ENCODE measurements around the gene DNAH3.
"Not testable (repeated sequence)": the region's sequence is repeated elsewhere in the genome, so short reads cannot be mapped to it uniquely, and the experiment has no call there.

Gene DNAH3

DNA sequence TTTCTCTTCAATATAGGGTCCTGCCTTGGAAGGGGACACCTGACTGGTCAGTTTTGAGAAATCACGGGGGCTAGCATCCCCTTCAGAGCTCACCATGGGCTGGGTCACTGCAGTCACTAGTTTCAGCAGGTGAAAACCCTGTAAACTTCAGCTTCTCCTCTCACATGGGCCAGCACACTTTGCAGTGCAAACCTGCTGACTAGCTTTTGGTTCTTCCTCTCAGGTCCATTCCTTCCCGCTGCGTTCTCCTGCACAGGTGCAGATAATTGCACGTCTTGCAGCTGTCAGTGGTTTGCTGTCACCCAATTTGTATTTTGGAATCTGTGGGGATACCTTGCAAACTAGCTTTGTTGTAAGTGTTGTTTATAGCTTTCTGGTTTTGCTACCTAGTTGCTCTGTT, 154.9 kb downstream of the DNAH3 start:
- H3K9ac ChIP-seq (ENCODE audit: low read depth, low read length) = no peak overlapping the region
- no peaks in the 10 kb centered on the region for H3K36me3 ChIP-seq (ENCODE audit: control insufficient read depth, insufficient read depth, low read length)
- H3K27me3 ChIP-seq (ENCODE audit: control insufficient read depth, insufficient read depth, low read length) = no peaks in the 10 kb centered on the region
- H3K9me3 ChIP-seq (ENCODE audit: control insufficient read depth, insufficient read depth, low read length) = no peaks in the 10 kb centered on the region
- H3K4me3 ChIP-seq (ENCODE audit: low read depth, low read length) = no peak overlapping the region
- no peaks in the 10 kb centered on the region for H3K4me1 ChIP-seq (ENCODE audit: control insufficient read depth, insufficient read depth, low read length)
- H3K27ac ChIP-seq (ENCODE audit: low read depth, low read length) = no peak overlapping the region

DNA sequence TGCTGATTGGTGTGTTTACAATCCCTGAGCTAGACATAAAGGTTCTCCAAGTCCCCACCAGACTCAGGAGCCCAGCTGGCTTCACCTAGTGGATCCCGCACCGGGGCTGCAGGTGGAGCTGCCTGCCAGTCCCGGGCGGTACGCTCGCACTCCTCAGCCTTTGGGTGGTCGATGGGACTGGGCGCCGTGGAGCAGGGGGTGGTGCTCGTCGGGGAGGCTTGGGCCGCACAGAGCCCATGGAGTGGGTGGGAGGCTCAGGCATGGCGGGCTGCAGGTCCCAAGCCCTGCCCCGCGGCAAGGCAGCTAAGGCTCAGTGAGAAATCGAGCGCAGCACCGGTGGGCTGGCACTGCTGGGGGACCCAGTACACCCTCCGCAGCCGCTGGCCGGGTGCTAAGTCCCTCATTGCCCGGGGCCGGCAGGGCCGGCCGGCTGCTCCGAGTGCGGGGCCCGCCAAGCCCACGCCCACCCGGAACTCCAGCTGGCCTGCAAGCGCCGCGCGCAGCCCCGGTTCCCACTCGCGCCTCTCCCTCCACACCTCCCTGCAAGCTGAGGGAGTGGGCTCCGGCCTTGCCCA, 161.1 kb downstream of the DNAH3 start:
- not testable (repeated sequence) for H3K27ac ChIP-seq (ENCODE audit: low read depth, low read length); H3K27me3 ChIP-seq (ENCODE audit: control insufficient read depth, insufficient read depth, low read length); H3K9ac ChIP-seq (ENCODE audit: low read depth, low read length); H3K36me3 ChIP-seq (ENCODE audit: control insufficient read depth, insufficient read depth, low read length); H3K4me1 ChIP-seq (ENCODE audit: control insufficient read depth, insufficient read depth, low read length); H3K4me3 ChIP-seq (ENCODE audit: low read depth, low read length); H3K9me3 ChIP-seq (ENCODE audit: control insufficient read depth, insufficient read depth, low read length)

DNA sequence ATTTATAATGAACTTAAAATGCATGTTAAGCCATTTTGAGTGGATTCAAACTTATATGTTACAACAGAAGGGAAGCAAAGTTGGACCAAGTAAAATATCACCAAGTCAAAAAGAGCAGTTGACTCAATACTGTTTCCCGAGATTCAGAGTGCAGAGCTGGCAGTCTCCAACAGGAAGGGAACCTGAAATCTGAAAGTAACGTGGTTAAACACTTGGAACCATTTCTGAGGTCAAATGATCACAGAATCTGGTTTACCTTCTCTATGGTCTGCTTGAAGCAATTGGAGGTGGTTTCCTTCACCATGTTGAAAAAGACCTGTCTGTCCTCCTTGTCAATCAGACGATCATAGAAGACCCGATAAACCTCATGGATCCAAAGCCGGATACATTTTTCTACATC, 163.6 kb downstream of the DNAH3 start:
- H3K4me3 ChIP-seq (ENCODE audit: low read depth, low read length) = no peak overlapping the region
- no peak overlapping the region for H3K9ac ChIP-seq (ENCODE audit: low read depth, low read length)
- H3K36me3 ChIP-seq (ENCODE audit: control insufficient read depth, insufficient read depth, low read length) = no peaks in the 10 kb centered on the region
- no peak overlapping the region for H3K27ac ChIP-seq (ENCODE audit: low read depth, low read length)
- H3K9me3 ChIP-seq (ENCODE audit: control insufficient read depth, insufficient read depth, low read length) = no peaks in the 10 kb centered on the region
- H3K27me3 ChIP-seq (ENCODE audit: control insufficient read depth, insufficient read depth, low read length) = no peaks in the 10 kb centered on the region
- no peaks in the 10 kb centered on the region for H3K4me1 ChIP-seq (ENCODE audit: control insufficient read depth, insufficient read depth, low read length)

DNA sequence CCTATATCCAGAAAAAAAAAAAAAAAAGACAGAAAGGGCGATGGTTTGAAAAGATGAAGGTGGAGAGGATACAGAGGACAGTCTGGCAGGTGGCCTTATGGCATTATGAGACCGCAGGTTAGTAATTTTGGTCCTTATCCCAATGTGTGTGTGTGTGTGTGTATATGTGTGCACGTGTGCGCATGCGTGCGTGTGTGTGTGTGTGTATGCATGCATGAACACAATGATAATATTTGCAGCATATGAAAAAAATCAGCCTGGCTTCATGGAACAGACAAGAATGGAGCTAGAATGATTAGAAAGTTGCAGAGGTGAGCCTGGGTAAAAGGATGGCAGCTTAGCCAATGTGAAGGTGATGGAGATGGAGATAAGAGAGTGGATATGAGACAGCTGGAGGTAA, 166.6 kb downstream of the DNAH3 start:
- Histone ChIP-seq H3K9me3 (ENCODE audit: control insufficient read depth, insufficient read depth, low read length) (no peaks in the 10 kb centered on the region), H3K27ac (ENCODE audit: low read depth, low read length) (no peak overlapping the region), H3K36me3 (ENCODE audit: control insufficient read depth, insufficient read depth, low read length) (no peaks in the 10 kb centered on the region), H3K27me3 (ENCODE audit: control insufficient read depth, insufficient read depth, low read length) (no peaks in the 10 kb centered on the region), H3K9ac (ENCODE audit: low read depth, low read length) (no peak overlapping the region), H3K4me1 (ENCODE audit: control insufficient read depth, insufficient read depth, low read length) (no peaks in the 10 kb centered on the region), H3K4me3 (ENCODE audit: low read depth, low read length) (no peak overlapping the region)

DNA sequence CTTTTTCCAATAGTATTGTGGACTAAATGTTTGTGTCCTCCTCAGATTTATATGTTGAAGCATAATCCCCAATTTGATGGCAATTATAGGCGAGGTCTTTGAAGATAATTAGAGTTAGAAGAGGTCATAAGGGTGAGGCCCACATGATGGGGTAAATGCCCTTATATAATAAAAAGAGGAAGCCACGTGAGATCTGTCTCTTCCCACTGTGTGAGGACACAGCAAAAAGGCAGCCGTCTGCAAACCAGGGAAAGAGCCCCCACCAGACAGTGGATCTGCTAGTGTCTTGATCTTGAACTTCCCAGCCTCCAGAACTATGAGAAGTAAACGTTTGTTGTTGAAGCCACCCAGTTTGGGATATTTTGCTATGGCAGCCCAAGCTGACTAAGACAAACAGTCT, 174.1 kb downstream of the DNAH3 start:
- no peaks in the 10 kb centered on the region for H3K4me1 ChIP-seq (ENCODE audit: control insufficient read depth, insufficient read depth, low read length)
- no peak overlapping the region for H3K9ac ChIP-seq (ENCODE audit: low read depth, low read length)
- no peaks in the 10 kb centered on the region for H3K27me3 ChIP-seq (ENCODE audit: control insufficient read depth, insufficient read depth, low read length)
- H3K36me3 ChIP-seq (ENCODE audit: control insufficient read depth, insufficient read depth, low read length) = no peaks in the 10 kb centered on the region
- H3K9me3 ChIP-seq (ENCODE audit: control insufficient read depth, insufficient read depth, low read length) = no peaks in the 10 kb centered on the region
- H3K4me3 ChIP-seq (ENCODE audit: low read depth, low read length) = no peak overlapping the region
- no peak overlapping the region for H3K27ac ChIP-seq (ENCODE audit: low read depth, low read length)

DNA sequence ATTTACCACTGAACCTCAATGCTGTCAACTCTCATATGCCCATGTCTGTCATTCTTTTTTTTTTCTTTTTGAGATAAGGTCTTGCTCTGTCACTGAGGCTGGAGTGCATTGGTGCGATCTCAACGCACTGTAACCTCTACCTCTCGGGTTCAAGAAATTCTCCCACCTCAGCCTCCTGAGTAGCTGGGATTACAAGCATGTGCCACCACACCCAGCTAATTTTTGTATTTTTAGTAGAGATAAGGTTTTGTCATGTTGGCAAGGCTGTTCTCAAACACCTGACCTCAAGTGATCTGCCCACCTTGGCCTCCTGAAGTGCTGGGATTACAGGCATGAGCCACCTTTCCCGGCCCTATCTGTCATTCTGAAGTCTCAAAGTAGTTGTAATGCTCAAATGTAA, 177.4 kb downstream of the DNAH3 start:
- H3K36me3 ChIP-seq (ENCODE audit: control insufficient read depth, insufficient read depth, low read length); H3K27ac ChIP-seq (ENCODE audit: low read depth, low read length); H3K4me3 ChIP-seq (ENCODE audit: low read depth, low read length): not testable (repeated sequence)

DNA sequence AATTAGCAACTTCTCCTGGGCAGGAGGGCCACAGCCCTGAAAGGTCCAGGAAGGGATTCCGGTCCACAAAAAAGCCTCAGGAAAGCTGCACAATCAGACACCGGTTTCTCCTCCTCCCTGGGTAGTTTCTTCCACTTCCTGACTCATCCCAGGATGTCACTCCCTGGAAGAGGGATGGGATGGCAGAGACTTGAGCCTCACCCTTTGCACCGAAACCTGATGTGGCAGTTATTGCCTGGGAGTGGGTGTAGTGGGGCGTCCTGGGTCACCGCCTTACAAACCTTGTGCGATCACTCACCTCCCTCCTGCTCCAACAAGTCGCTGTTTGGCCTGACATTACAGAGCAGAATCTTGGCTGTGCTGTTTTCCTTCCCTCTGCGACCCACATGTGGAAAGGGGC, 179.2 kb downstream of the DNAH3 start:
- no peak overlapping the region for H3K27ac ChIP-seq (ENCODE audit: low read depth, low read length)
- H3K9me3 ChIP-seq (ENCODE audit: control insufficient read depth, insufficient read depth, low read length) = no peaks in the 10 kb centered on the region
- H3K27me3 ChIP-seq (ENCODE audit: control insufficient read depth, insufficient read depth, low read length) = no peaks in the 10 kb centered on the region
- H3K4me3 ChIP-seq (ENCODE audit: low read depth, low read length) = no peak overlapping the region
- no peaks in the 10 kb centered on the region for H3K36me3 ChIP-seq (ENCODE audit: control insufficient read depth, insufficient read depth, low read length)
- no peak overlapping the region for H3K9ac ChIP-seq (ENCODE audit: low read depth, low read length)
- H3K4me1 ChIP-seq (ENCODE audit: control insufficient read depth, insufficient read depth, low read length) = peaks cover 28% of the 10 kb centered on the region

More for the DNA sequence above, 177.4 kb downstream of the DNAH3 start:
- not testable (repeated sequence) for H3K27me3 ChIP-seq (ENCODE audit: control insufficient read depth, insufficient read depth, low read length); H3K9me3 ChIP-seq (ENCODE audit: control insufficient read depth, insufficient read depth, low read length); H3K9ac ChIP-seq (ENCODE audit: low read depth, low read length)
- H3K4me1 ChIP-seq (ENCODE audit: control insufficient read depth, insufficient read depth, low read length) = peaks cover 17% of the 10 kb centered on the region

DNA sequence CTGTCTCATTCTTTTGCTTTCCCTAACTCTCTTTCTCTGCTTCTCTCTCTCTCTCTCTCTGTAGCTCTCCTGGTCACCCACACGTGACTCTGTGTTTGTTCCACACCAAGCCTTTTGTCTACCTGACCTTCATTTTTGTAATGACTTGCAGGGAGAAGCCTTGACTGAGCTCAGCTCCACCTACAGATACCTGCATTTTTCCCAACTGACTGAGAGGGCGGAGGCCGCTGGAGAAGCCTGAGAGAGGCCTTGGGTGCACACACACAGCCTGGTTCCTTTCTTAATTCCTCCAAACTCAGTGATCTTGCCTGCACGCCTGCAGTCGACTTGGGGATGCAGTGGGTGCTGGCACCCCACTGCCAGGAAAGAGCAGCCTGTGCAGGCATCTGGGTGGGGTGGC, 181.3 kb downstream of the DNAH3 start:
- H3K4me1 ChIP-seq (ENCODE audit: control insufficient read depth, insufficient read depth, low read length) = peaks cover 28% of the 10 kb centered on the region
- no peak overlapping the region for H3K27ac ChIP-seq (ENCODE audit: low read depth, low read length)
- H3K9ac ChIP-seq (ENCODE audit: low read depth, low read length) = no peak overlapping the region
- H3K36me3 ChIP-seq (ENCODE audit: control insufficient read depth, insufficient read depth, low read length) = no peaks in the 10 kb centered on the region
- H3K9me3 ChIP-seq (ENCODE audit: control insufficient read depth, insufficient read depth, low read length) = no peaks in the 10 kb centered on the region
- H3K27me3 ChIP-seq (ENCODE audit: control insufficient read depth, insufficient read depth, low read length) = no peaks in the 10 kb centered on the region
- H3K4me3 ChIP-seq (ENCODE audit: low read depth, low read length) = no peak overlapping the region

DNA sequence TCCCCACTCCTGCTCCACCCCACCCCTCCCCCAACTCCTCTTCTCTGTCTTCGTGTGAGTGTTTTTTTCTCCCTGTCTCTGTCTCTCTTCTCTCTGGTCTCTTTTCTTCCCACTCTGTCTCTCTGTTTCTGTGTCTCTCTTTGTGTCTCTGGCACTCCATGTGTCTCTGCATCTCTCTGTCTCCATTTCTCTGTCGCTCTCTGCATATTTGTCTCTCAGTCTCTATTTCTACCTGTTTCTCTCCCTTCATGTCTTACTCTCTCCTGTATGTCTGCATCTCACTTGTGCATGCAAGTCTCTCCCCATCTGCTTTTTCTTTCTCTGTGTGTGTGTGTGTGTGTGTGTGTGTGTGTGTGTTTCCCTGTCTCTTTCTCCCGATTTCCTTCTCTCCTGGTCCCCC, 181.9 kb downstream of the DNAH3 start:
- Histone ChIP-seq H3K27ac (ENCODE audit: low read depth, low read length) (no peak overlapping the region), H3K36me3 (ENCODE audit: control insufficient read depth, insufficient read depth, low read length) (no peaks in the 10 kb centered on the region), H3K27me3 (ENCODE audit: control insufficient read depth, insufficient read depth, low read length) (no peaks in the 10 kb centered on the region), H3K4me1 (ENCODE audit: control insufficient read depth, insufficient read depth, low read length) (peaks cover 28% of the 10 kb centered on the region), H3K9ac (ENCODE audit: low read depth, low read length) (no peak overlapping the region), H3K9me3 (ENCODE audit: control insufficient read depth, insufficient read depth, low read length) (no peaks in the 10 kb centered on the region), H3K4me3 (ENCODE audit: low read depth, low read length) (no peak overlapping the region)

DNA sequence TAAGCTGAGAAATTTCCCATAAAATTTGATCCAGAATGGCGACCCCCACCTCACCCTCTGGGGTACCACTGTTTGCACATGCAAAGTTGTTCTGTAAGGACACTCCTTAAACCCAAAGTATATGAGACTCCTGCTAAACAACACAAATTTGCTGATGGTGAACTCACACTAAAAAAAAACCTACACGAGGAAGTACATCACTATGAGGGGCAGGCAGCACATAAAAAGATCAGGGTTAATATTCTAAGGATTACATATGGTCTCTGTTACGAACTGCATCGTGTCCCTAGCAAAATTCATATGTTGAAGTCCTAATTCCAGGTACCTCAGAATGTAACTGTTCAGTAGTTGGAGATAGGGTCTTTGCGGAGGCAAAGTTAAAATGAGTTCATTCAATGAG, 189.7 kb downstream of the DNAH3 start:
- H3K9ac ChIP-seq (ENCODE audit: low read depth, low read length) = no peak overlapping the region
- H3K27ac ChIP-seq (ENCODE audit: low read depth, low read length) = no peak overlapping the region
- H3K27me3 ChIP-seq (ENCODE audit: control insufficient read depth, insufficient read depth, low read length) = no peaks in the 10 kb centered on the region
- H3K4me3 ChIP-seq (ENCODE audit: low read depth, low read length) = no peak overlapping the region
- no peaks in the 10 kb centered on the region for H3K4me1 ChIP-seq (ENCODE audit: control insufficient read depth, insufficient read depth, low read length)
- no peaks in the 10 kb centered on the region for H3K36me3 ChIP-seq (ENCODE audit: control insufficient read depth, insufficient read depth, low read length)
- H3K9me3 ChIP-seq (ENCODE audit: control insufficient read depth, insufficient read depth, low read length) = no peaks in the 10 kb centered on the region

DNA sequence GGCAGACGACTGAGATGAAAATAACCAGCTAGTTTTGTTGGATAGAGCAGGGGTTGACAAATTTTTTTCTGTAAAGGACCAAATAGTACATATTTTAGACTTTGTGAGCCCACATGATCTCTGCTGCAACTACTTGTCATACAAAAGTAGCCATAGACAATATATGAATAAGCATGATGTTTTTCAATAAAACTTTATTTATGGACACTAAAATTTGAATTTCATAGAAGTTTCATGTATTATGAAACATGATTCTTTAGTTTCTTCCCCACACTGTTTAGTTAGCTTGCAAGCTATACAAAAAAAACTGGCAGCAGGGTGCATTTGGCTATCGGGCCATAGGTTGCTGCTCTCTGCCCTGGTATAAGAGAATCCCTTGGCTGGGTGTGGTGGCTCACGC, 193.5 kb downstream of the DNAH3 start:
- Histone ChIP-seq H3K9me3 (ENCODE audit: control insufficient read depth, insufficient read depth, low read length) (no peaks in the 10 kb centered on the region), H3K27ac (ENCODE audit: low read depth, low read length) (no peak overlapping the region), H3K36me3 (ENCODE audit: control insufficient read depth, insufficient read depth, low read length) (no peaks in the 10 kb centered on the region), H3K9ac (ENCODE audit: low read depth, low read length) (no peak overlapping the region), H3K27me3 (ENCODE audit: control insufficient read depth, insufficient read depth, low read length) (no peaks in the 10 kb centered on the region), H3K4me3 (ENCODE audit: low read depth, low read length) (no peak overlapping the region), H3K4me1 (ENCODE audit: control insufficient read depth, insufficient read depth, low read length) (no peaks in the 10 kb centered on the region)

DNA sequence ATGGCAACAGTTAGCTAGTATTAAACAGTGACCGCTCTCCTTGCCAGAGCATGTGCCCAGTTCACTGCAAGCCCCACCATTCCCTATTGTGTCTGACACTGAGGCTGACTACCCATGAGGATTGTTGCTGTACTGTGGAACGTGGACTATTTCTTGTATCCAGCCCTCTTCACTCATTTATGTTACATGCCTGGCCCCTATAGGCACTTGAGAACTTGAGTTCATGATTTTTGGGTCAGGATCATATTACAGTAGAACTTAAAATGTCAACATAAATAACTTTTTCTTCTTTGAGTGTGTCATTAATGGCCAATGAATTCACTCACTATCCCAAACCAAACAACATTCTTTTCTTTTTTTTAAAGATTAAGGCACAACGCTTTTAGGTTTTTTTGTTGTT, 194.3 kb downstream of the DNAH3 start:
- H3K27me3 ChIP-seq (ENCODE audit: control insufficient read depth, insufficient read depth, low read length) = no peaks in the 10 kb centered on the region

More for the DNA sequence above, 194.3 kb downstream of the DNAH3 start:
- no peak overlapping the region for H3K4me3 ChIP-seq (ENCODE audit: low read depth, low read length)
- no peaks in the 10 kb centered on the region for H3K9me3 ChIP-seq (ENCODE audit: control insufficient read depth, insufficient read depth, low read length)
- no peaks in the 10 kb centered on the region for H3K36me3 ChIP-seq (ENCODE audit: control insufficient read depth, insufficient read depth, low read length)
- H3K4me1 ChIP-seq (ENCODE audit: control insufficient read depth, insufficient read depth, low read length) = no peaks in the 10 kb centered on the region
- no peak overlapping the region for H3K27ac ChIP-seq (ENCODE audit: low read depth, low read length)
- H3K9ac ChIP-seq (ENCODE audit: low read depth, low read length) = no peak overlapping the region
